ENCODE data around the gene MOV10.

DNA sequence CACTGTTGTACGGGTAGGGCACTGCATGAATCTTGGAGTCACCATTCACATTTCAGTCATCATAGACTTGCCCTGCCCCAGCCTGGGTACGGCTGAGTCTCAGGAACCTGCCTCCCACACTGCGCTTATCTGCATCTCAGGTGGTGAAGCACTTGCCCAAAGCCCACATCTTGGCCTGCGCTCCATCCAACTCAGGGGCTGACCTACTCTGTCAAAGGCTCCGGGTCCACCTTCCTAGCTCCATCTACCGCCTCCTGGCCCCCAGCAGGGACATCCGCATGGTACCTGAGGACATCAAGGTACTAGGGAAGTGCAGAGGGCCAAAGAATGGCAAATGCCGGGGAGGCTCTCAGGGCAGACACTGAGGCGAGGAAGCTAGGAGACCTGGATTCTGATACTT lies 20.8 kb downstream of the MOV10 start:
- TF ChIP-seq, protein P1, sequence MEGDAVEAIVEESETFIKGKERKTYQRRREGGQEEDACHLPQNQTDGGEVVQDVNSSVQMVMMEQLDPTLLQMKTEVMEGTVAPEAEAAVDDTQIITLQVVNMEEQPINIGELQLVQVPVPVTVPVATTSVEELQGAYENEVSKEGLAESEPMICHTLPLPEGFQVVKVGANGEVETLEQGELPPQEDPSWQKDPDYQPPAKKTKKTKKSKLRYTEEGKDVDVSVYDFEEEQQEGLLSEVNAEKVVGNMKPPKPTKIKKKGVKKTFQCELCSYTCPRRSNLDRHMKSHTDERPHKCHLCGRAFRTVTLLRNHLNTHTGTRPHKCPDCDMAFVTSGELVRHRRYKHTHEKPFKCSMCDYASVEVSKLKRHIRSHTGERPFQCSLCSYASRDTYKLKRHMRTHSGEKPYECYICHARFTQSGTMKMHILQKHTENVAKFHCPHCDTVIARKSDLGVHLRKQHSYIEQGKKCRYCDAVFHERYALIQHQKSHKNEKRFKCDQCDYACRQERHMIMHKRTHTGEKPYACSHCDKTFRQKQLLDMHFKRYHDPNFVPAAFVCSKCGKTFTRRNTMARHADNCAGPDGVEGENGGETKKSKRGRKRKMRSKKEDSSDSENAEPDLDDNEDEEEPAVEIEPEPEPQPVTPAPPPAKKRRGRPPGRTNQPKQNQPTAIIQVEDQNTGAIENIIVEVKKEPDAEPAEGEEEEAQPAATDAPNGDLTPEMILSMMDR (IDR thresholded peaks at IDR 0.05): no peak
- no peak for TF ChIP-seq POLR2A (IDR thresholded peaks at IDR 0.05)
